SK-N-SH treated with all-trans-retinoic acid at 6 μM for 48 hours (cell line): Measurements from ENCODE around the gene FIGNL1.

ENCODE experiments used
- ATAC-seq: fragments of 200-7000 bp; cut with Tn5 transposase; 3 replicates; pipeline ENCODE4 v1.9.1; 2020; ENCODE audit warnings: mild to moderate bottlenecking, moderate library complexity
- BACH2 ChIP-seq: fragments of 250-450 bp; sonication (Bioruptor Pico); IDR thresholded peaks from 2 replicates; pipeline ENCODE4 v1.9.0; 2021; ENCODE audit warnings: mild to moderate bottlenecking, borderline replicate concordance
- CREB5 ChIP-seq: fragments of 250-450 bp; sonication (Bioruptor Pico); IDR thresholded peaks from 2 replicates; pipeline ENCODE4 v1.5.1; 2020; ENCODE audit warnings: low read depth, mild to moderate bottlenecking, moderate library complexity
- CSRNP3 ChIP-seq: fragments of 250-450 bp; sonication (Bioruptor Pico); IDR thresholded peaks from 2 replicates; pipeline ENCODE4 v1.5.1; 2021; ENCODE audit warnings: mild to moderate bottlenecking, moderate library complexity
- ESRRG ChIP-seq: fragments of 250-450 bp; sonication (Bioruptor Pico); IDR thresholded peaks from 2 replicates; pipeline ENCODE4 v1.6.1; 2021; ENCODE audit warnings: mild to moderate bottlenecking
- GLIS3 ChIP-seq: fragments of 250-450 bp; sonication (Bioruptor Pico); IDR thresholded peaks from 2 replicates; pipeline ENCODE4 v1.5.0; 2020; ENCODE audit warnings: mild to moderate bottlenecking, moderate library complexity
- ISL1 ChIP-seq: fragments of 250-450 bp; sonication (Bioruptor Pico); IDR thresholded peaks from 2 replicates; pipeline ENCODE4 v2.1.2; 2022; ENCODE audit warnings: mild to moderate bottlenecking, moderate library complexity
- PATZ1 ChIP-seq: fragments of 250-450 bp; sonication (Bioruptor Pico); IDR thresholded peaks from 2 replicates; pipeline ENCODE4 v1.8.0; 2020; ENCODE audit warnings: mild to moderate bottlenecking, moderate library complexity, borderline replicate concordance
- POU6F1 ChIP-seq: fragments of 250-450 bp; sonication (Bioruptor Pico); IDR thresholded peaks from 2 replicates; pipeline ENCODE4 v1.8.0; 2021; ENCODE audit warnings: low read depth, mild to moderate bottlenecking, moderate library complexity, borderline replicate concordance
- PPARA ChIP-seq: fragments of 250-450 bp; sonication (Bioruptor Pico); IDR thresholded peaks from 2 replicates; pipeline ENCODE4 v1.5.0; 2020; ENCODE audit warnings: mild to moderate bottlenecking, borderline replicate concordance
- RARB ChIP-seq: fragments of 250-450 bp; sonication (Bioruptor Pico); IDR thresholded peaks from 2 replicates; pipeline ENCODE4 v1.8.0; 2021; ENCODE audit warnings: mild to moderate bottlenecking, moderate library complexity
- SNAI2 ChIP-seq: fragments of 250-450 bp; sonication (Bioruptor Pico); IDR thresholded peaks from 2 replicates; pipeline ENCODE4 v1.5.0; 2020; ENCODE audit warnings: mild to moderate bottlenecking, moderate library complexity
- TCF4 ChIP-seq: fragments of 250-450 bp; sonication (Bioruptor Pico); IDR thresholded peaks from 2 replicates; pipeline ENCODE4 v1.8.0; 2021; ENCODE audit warnings: mild to moderate bottlenecking, moderate library complexity, borderline replicate concordance
- TOX ChIP-seq: fragments of 250-450 bp; sonication (Bioruptor Pico); IDR thresholded peaks from 2 replicates; pipeline ENCODE4 v1.8.0; 2021; ENCODE audit warnings: mild to moderate bottlenecking, moderate library complexity, borderline replicate concordance
- TSHZ2 ChIP-seq: fragments of 250-450 bp; sonication (Bioruptor Pico); IDR thresholded peaks from 2 replicates; pipeline ENCODE4 v1.5.0; 2020; ENCODE audit warnings: mild to moderate bottlenecking, moderate library complexity
- ZFP3 ChIP-seq: fragments of 250-450 bp; sonication (Bioruptor Pico); IDR thresholded peaks from 2 replicates; pipeline ENCODE4 v1.5.0; 2020; ENCODE audit warnings: mild to moderate bottlenecking, moderate library complexity
- ZFP30 ChIP-seq: fragments of 450-650 bp; formaldehyde crosslinking; IDR thresholded peaks from 2 replicates; pipeline ENCODE4 v1.5.0; 2022; ENCODE audit warnings: mild to moderate bottlenecking, moderate library complexity
- ZNF565 ChIP-seq: fragments of 450-650 bp; formaldehyde crosslinking; conservative IDR thresholded peaks from 2 replicates; pipeline ENCODE4 v1.5.0; 2020; ENCODE audit warnings: low read depth, mild to moderate bottlenecking, moderate library complexity
- ZNF8 ChIP-seq: fragments of 450-650 bp; formaldehyde crosslinking; IDR thresholded peaks from 2 replicates; pipeline ENCODE4 v1.5.0; 2020; ENCODE audit warnings: mild to moderate bottlenecking, moderate library complexity

Gene FIGNL1

GRCh38 chr7:50394315-50394714 is 55.8 kb downstream of the FIGNL1 start:
- no peak for TF ChIP-seq ISL1 (CRISPR knock-in tag)
- no peak for TF ChIP-seq PPARA (CRISPR knock-in tag)
- no peak for TF ChIP-seq ESRRG (CRISPR knock-in tag)
- TF ChIP-seq CREB5, result no peak
- no peak for TF ChIP-seq GLIS3 (CRISPR knock-in tag)
- TF ChIP-seq ZNF8 (CRISPR knock-in tag), result no peak
- TF ChIP-seq TCF4, result no peak
- TF ChIP-seq PATZ1 (CRISPR knock-in tag), result no peak
- TF ChIP-seq POU6F1 (CRISPR knock-in tag), result no peak
- TF ChIP-seq ZFP30, result no peak
- TF ChIP-seq BACH2 (CRISPR knock-in tag), result no peak
- TF ChIP-seq TSHZ2 (CRISPR knock-in tag), result no peak
- no peak for TF ChIP-seq ZNF565 (CRISPR knock-in tag)
- no peak for TF ChIP-seq ZFP3 (CRISPR knock-in tag)
- TF ChIP-seq RARB (CRISPR knock-in tag), result no peak
- TF ChIP-seq CSRNP3, result no peak
- TF ChIP-seq TOX, result no peak
- no peak for TF ChIP-seq SNAI2 (CRISPR knock-in tag)
- ATAC-seq, result no peak
